Smooth muscle cell (in vitro differentiated cells): ENCODE measurements around the gene ROBO1. TPM values are rescaled to one million over a fixed set of nuclear protein-coding genes. Genes with fewer than 3 reads are reported as not detected.

Experiments
- DNase-seq: peaks from one replicate; lab custom pipeline; 2025; ENCODE audit not compliant: unreplicated experiment; lab: John Stamatoyannopoulos, UW
- H2AFZ ChIP-seq: fragments of 200-600 bp; sonication (generic); 2 replicates; pipeline ENCODE4 v1.6.0; 2016; ENCODE audit warnings: antibody characterized with exemption, low read depth, mild to moderate bottlenecking
- H3F3A ChIP-seq: fragments of 200-600 bp; sonication (generic); 2 replicates; pipeline ENCODE4 v1.6.0; 2017; ENCODE audit warnings: antibody characterized with exemption, low read depth
- H3K27ac ChIP-seq: fragments of 200-600 bp; sonication (generic); 2 replicates; pipeline ENCODE4 v1.5.1; 2016; ENCODE audit warnings: low read depth, mild to moderate bottlenecking
- H3K27me3 ChIP-seq: fragments of 200-600 bp; sonication (generic); 2 replicates; pipeline ENCODE4 v1.6.1; 2016; ENCODE audit warnings: low read depth, mild to moderate bottlenecking
- H3K36me3 ChIP-seq: fragments of 200-600 bp; sonication (generic); 2 replicates; pipeline ENCODE4 v1.5.1; 2016; ENCODE audit warnings: low read depth
- H3K4me1 ChIP-seq: fragments of 200-600 bp; sonication (generic); 2 replicates; pipeline ENCODE4 v1.5.1; 2016; ENCODE audit warnings: low read depth
- H3K4me2 ChIP-seq: fragments of 200-600 bp; sonication (generic); 2 replicates; pipeline ENCODE4 v1.6.0; 2016; ENCODE audit warnings: mild to moderate bottlenecking
- H3K4me3 ChIP-seq: fragments of 200-600 bp; sonication (generic); 2 replicates; pipeline ENCODE4 v1.5.1; 2016; ENCODE audit warnings: mild to moderate bottlenecking
- H3K79me2 ChIP-seq: fragments of 200-600 bp; sonication (generic); 2 replicates; pipeline ENCODE4 v1.6.0; 2016; ENCODE audit warnings: low read depth, mild to moderate bottlenecking
- H3K9ac ChIP-seq: fragments of 200-600 bp; sonication (generic); 2 replicates; pipeline ENCODE4 v1.6.0; 2016; ENCODE audit warnings: low read depth
- H3K9me3 ChIP-seq: fragments of 200-600 bp; sonication (generic); replicated peaks from 2 replicates; pipeline ENCODE4 v1.5.1; 2016; ENCODE audit warnings: low read depth
- H4K20me1 ChIP-seq: fragments of 200-600 bp; sonication (generic); 2 replicates; pipeline ENCODE4 v1.6.0; 2016; ENCODE audit warnings: low read depth
- WGBS: methylation state at CpG from one replicate; pipeline ENCODE4 v1.1.7; 2016; ENCODE audit warnings: low lambda C conversion rate; 5-methylcytosine and 5-hydroxymethylcytosine counted together
- polyA plus RNA-seq: library from polyadenylated mRNA; unstranded; fragments of >200 nt; fragmentation: Nextera tagmentation; extraction: Ambion mirVana; gene quantifications from 2 replicates; pipeline ENCODE4 v1.2.1, GENCODE V29; 2016
- total RNA-seq: library from RNA; depleted of rRNA; stranded (reverse); fragments of >200 nt; gene quantifications from 2 replicates; pipeline ENCODE4 v1.2.3, GENCODE V29; 2014
- TF ChIP-seq, protein P1 (sequence below): fragments of 200-600 bp; sonication (generic); IDR thresholded peaks from 2 replicates; pipeline ENCODE4 v1.5.1; 2017; ENCODE audit warnings: borderline replicate concordance, mild to moderate bottlenecking, antibody characterized with exemption; ENCODE audit not compliant: insufficient read depth, poor library complexity, severe bottlenecking

The ROBO1 gene
- total and polyA plus RNA-seq, 2 experiments from 2014 or later: 30.5 to 79.5 TPM

- Histone ChIP-seq H3K4me1 (no peaks in the 10 kb centered on the region), H2AFZ (no peak overlapping the region), H3K9me3 (no peaks in the 10 kb centered on the region), H3F3A (no peaks in the 10 kb centered on the region), H3K27ac (peak overlapping the region; percentile 19), H3K4me2 (peak overlapping the region; percentile 37), H4K20me1 (peaks cover 19% of the 10 kb centered on the region), H3K36me3 (no peaks in the 10 kb centered on the region), H3K4me3 (no peak overlapping the region), H3K79me2 (peaks cover 6% of the 10 kb centered on the region), H3K27me3 (no peaks in the 10 kb centered on the region), H3K9ac (no peak overlapping the region)
- TF ChIP-seq, protein P1, sequence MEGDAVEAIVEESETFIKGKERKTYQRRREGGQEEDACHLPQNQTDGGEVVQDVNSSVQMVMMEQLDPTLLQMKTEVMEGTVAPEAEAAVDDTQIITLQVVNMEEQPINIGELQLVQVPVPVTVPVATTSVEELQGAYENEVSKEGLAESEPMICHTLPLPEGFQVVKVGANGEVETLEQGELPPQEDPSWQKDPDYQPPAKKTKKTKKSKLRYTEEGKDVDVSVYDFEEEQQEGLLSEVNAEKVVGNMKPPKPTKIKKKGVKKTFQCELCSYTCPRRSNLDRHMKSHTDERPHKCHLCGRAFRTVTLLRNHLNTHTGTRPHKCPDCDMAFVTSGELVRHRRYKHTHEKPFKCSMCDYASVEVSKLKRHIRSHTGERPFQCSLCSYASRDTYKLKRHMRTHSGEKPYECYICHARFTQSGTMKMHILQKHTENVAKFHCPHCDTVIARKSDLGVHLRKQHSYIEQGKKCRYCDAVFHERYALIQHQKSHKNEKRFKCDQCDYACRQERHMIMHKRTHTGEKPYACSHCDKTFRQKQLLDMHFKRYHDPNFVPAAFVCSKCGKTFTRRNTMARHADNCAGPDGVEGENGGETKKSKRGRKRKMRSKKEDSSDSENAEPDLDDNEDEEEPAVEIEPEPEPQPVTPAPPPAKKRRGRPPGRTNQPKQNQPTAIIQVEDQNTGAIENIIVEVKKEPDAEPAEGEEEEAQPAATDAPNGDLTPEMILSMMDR: no peak
- DNase-seq: no peak
Measured at GRCh38 chr3:78825858-78826215, 942.0 kb downstream of the ROBO1 start.

DNA sequence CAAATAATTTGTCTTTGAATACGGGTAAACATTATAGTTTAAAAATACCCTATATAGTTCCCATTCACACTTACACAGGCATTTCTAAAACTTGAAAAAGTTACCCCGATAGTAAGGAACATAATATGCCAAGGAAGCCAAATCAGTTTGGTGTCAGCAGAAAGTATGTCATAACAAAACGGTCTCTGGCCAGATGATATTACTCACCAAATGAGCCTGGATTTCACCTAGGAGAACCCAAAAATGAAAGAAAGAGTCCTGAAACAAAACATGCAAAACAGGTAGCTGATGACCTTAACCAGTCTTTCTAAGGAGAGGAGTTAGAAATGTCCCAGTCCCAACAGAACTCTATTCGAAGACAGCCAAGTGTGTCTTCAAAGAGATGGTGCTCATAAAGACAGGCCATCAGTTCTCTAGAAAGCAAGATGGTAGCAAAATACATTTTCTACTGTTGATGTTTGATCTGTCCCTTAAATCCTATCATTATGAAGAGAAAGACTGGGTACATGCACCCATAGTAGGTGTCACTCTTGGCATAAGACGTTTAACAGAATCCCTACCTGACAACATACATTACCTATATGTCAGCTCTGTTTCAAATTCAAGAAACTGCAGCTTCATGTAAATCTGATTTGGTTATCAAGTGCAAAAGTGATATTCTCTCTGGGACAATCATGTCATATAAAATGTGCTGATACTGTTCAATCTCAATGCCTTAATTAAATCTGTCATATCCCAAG lies 942.5 kb downstream of the ROBO1 start:
- Histone ChIP-seq H3K36me3 (no peaks in the 10 kb centered on the region), H3K9ac (no peak overlapping the region), H3K27me3 (no peaks in the 10 kb centered on the region), H3K4me2 (peak overlapping the region; percentile 37), H3F3A (no peaks in the 10 kb centered on the region), H3K4me3 (no peak overlapping the region), H3K9me3 (no peaks in the 10 kb centered on the region), H3K79me2 (peaks cover 6% of the 10 kb centered on the region), H3K27ac (no peak overlapping the region), H2AFZ (no peak overlapping the region), H4K20me1 (peaks cover 19% of the 10 kb centered on the region), H3K4me1 (no peaks in the 10 kb centered on the region)
- WGBS: 67% methylated on average over 5 of the region's 5 CpGs
- no peak for DNase-seq
- TF ChIP-seq, protein P1: no peak

GRCh38 chr3:78823859-78824258 lies 943.9 kb downstream of the ROBO1 start:
- H3K79me2 ChIP-seq: peaks cover 6% of the 10 kb centered on the region
- H3F3A ChIP-seq: no peaks in the 10 kb centered on the region
- DNase-seq: no peak
- H4K20me1 ChIP-seq: peaks cover 19% of the 10 kb centered on the region
- H3K36me3 ChIP-seq: no peaks in the 10 kb centered on the region
- TF ChIP-seq, protein P1: no peak
- H3K9ac ChIP-seq: no peak overlapping the region
- no peak overlapping the region for H2AFZ ChIP-seq
- no peak overlapping the region for H3K4me3 ChIP-seq
- no peaks in the 10 kb centered on the region for H3K27me3 ChIP-seq
- peak overlapping the region; percentile 9 for H3K4me2 ChIP-seq
- H3K9me3 ChIP-seq: no peaks in the 10 kb centered on the region
- no peaks in the 10 kb centered on the region for H3K4me1 ChIP-seq
- H3K27ac ChIP-seq: no peak overlapping the region
- WGBS: 82% methylated on average over 1 of the region's 1 CpG

DNA sequence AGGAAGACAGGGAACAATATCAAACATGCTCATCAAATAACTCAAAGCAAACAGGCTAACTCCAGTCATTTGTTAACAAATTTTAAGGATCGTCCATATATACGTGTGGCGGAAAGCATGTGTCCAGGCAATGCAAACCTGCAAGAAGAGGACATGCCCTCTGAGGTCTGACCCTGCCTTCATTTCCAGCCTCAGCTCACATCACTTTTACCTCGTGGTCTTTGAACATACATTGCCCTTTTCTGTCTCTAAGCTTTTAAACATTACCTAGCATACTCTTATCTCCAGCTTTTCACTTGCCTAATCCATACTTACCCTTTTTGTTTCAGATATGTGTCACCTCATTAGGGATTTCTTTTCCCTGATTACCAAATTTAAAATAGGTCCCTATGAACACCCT lies 944.4 kb downstream of the ROBO1 start:
- no peaks in the 10 kb centered on the region for H3K4me1 ChIP-seq

More for the DNA sequence above, 944.4 kb downstream of the ROBO1 start:
- Histone ChIP-seq H3K4me3 (no peak overlapping the region), H3K36me3 (no peaks in the 10 kb centered on the region), H3K4me2 (no peak overlapping the region), H3K9ac (no peak overlapping the region), H4K20me1 (peaks cover 19% of the 10 kb centered on the region), H2AFZ (no peak overlapping the region), H3K27me3 (no peaks in the 10 kb centered on the region), H3F3A (no peaks in the 10 kb centered on the region), H3K79me2 (peaks cover 6% of the 10 kb centered on the region), H3K27ac (no peak overlapping the region), H3K9me3 (no peaks in the 10 kb centered on the region)
- no peak for DNase-seq
- TF ChIP-seq, protein P1: no peak
- WGBS: 88% methylated on average over 4 of the region's 4 CpGs
